Peyer's patch (tissue), 4 donors: ENCODE data around the gene FKBP7. TPM values are rescaled to one million over a fixed set of nuclear protein-coding genes. Genes with fewer than 3 reads are reported as not detected.

Experiments used
- DNase-seq, 3 donors: peaks; one replicate each; pipeline ENCODE4 v3.0.0-alpha.2; 2017 to 2019
- H3K27ac ChIP-seq, 4 donors: fragments of 200-600 bp; sonication (generic); one replicate each; pipeline ENCODE4 v1.5.1; 2016 to 2019
- H3K27me3 ChIP-seq, 2 donors: fragments of 200-600 bp; sonication (generic); one replicate each; pipeline ENCODE4 v1.5.1; 2019
- H3K36me3 ChIP-seq, 3 donors: fragments of 200-600 bp; sonication (generic); one replicate each; pipeline ENCODE4 v1.5.1; 2016 to 2019
- H3K4me1 ChIP-seq, 4 donors: fragments of 200-600 bp; sonication (generic); one replicate each; pipeline ENCODE4 v1.5.1; 2016 to 2019
- H3K4me3 ChIP-seq, 4 donors: fragments of 200-600 bp; sonication (generic); 1 replicate in 3 of 4; 2 replicates in 1 of 4; pipeline ENCODE4 v1.5.1; 2016 to 2019; ENCODE audit warnings: mild to moderate bottlenecking in 1 of 4
- H3K9me3 ChIP-seq, 4 donors: fragments of 200-600 bp; sonication (generic); one replicate each; pipeline ENCODE4 v1.5.1; 2016 to 2019; ENCODE audit warnings: mild to moderate bottlenecking in 1 of 4
- POLR2A ChIP-seq, 2 donors: fragments of 450-650 bp; IDR thresholded peaks; one replicate each; pipeline ENCODE4 v1.5.1; 2017; ENCODE audit warnings: antibody characterized with exemption in 2 of 2, mild to moderate bottlenecking in 2 of 2, moderate library complexity in 2 of 2
- total RNA-seq, 4 donors: library from RNA; depleted of rRNA; stranded (reverse); fragments of >200 nt; gene quantifications; one replicate each; pipeline ENCODE4 v1.1.0, GENCODE V29; 2016
- TF ChIP-seq, protein P1 (sequence below), 6 experiments: fragments of 450-650 bp in 4 of 6; fragments of 200-600 bp in 2 of 6; sonication (generic) in 1 of 6; IDR thresholded peaks; one replicate each; pipeline ENCODE4 v1.5.1; 2017 to 2019; ENCODE audit warnings: antibody characterized with exemption in 6 of 6, mild to moderate bottlenecking in 3 of 6, moderate library complexity in 1 of 6

Gene FKBP7
- total RNA-seq, 4 donors from 2014 or later = 0.53 to 5.3 (median 1.0) TPM

DNA sequence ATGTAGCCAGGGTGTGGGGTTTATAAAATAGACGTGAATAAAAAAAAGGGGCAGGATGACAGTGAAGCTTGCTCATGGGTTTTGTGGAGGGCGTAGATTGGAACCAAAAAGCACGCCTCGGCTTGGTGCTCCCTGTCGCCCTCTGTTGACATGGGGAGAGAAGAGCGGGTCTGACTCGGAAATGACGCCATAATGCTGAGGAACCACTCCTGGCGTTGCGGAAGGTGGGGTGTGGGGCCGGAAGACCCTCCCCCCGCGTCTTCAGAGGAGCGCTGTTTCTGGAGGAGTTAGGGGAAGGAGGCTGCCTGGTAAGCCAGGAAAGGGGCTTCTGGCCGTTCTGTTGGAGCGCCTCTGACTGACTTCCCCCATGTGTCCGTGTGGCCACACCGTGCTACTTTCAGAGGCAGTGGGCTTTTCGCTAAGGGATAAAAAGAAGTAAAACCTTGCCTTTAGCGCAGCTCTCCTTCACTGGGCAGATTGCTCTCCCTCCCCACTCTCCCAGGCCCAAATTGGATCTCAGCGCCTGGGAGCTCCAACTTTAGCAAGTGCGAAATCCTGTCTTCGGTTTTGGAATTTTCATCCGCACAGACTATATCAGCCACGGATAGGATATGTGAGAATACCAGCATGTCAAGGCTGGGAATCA is 44.7 kb upstream of the FKBP7 start:
- DNase-seq = peak; percentile 76 to 90 (median 76)
- peaks cover 0 to 8% (median 0%) of the 10 kb centered on the region in 3 donors for H3K36me3 ChIP-seq
- H3K4me1 ChIP-seq = no peaks in the 10 kb centered on the region
- TF ChIP-seq, protein P1, sequence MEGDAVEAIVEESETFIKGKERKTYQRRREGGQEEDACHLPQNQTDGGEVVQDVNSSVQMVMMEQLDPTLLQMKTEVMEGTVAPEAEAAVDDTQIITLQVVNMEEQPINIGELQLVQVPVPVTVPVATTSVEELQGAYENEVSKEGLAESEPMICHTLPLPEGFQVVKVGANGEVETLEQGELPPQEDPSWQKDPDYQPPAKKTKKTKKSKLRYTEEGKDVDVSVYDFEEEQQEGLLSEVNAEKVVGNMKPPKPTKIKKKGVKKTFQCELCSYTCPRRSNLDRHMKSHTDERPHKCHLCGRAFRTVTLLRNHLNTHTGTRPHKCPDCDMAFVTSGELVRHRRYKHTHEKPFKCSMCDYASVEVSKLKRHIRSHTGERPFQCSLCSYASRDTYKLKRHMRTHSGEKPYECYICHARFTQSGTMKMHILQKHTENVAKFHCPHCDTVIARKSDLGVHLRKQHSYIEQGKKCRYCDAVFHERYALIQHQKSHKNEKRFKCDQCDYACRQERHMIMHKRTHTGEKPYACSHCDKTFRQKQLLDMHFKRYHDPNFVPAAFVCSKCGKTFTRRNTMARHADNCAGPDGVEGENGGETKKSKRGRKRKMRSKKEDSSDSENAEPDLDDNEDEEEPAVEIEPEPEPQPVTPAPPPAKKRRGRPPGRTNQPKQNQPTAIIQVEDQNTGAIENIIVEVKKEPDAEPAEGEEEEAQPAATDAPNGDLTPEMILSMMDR (IDR thresholded peaks at IDR 0.05) = peak; percentile 34 to 80 (median 64)
- TF ChIP-seq POLR2A (IDR thresholded peaks at IDR 0.05) = peak in 1 of 2 donors; percentile 28
- H3K4me3 ChIP-seq = peak overlapping the region; percentile 54 to 71 (median 56)
- H3K27me3 ChIP-seq = no peaks in the 10 kb centered on the region
- H3K9me3 ChIP-seq = no peaks in the 10 kb centered on the region
- H3K27ac ChIP-seq = peak overlapping the region; percentile 47 to 64 (median 57)

DNA sequence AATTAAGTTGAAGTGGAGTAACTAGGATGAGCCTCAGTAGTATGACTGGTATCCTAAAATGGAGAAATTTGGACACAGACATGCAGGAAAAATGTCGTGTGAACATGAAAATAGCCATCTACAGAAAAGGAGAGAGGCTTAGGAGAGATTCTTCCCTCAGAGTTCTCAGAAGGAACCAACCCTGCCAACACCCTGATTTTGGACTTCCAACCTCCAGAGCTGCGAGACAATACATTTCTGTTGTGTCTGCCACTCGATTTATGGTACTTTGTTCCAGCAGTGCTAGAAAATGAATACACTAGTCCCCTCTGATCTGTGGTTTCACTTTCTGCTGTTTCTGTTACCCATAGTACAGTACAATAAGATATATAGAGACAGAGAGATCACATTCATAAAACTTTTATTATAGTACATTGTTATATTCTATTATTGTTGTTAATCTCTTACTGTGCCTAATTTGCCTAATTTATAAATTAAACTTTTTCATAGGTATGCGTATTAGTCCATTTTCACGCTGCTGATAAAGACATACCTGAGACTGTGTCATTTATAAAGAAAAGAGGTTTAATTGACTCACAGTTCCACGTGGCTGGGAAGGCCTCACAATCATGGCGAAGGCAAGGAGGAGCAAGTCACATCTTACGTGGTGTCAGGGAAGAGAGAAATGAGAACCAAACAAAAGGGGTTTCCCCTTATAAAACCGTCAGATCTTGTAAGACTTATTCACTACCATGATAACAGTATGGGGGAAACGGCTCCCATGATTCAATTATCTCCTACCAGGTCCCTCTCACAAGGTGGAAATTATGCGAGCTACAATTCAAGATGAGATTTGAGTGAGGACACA is 43.1 kb upstream of the FKBP7 start:
- DNase-seq = no peak
- Histone ChIP-seq H3K27ac (no peak overlapping the region), H3K4me1 (no peaks in the 10 kb centered on the region), H3K36me3 (peaks cover 0 to 16% (median 0%) of the 10 kb centered on the region in 3 donors), H3K4me3 (no peak overlapping the region), H3K9me3 (no peaks in the 10 kb centered on the region), H3K27me3 (no peaks in the 10 kb centered on the region)
- TF ChIP-seq POLR2A (IDR thresholded peaks at IDR 0.05) = no peak
- TF ChIP-seq, protein P1 (IDR thresholded peaks at IDR 0.05) = no peak

DNA sequence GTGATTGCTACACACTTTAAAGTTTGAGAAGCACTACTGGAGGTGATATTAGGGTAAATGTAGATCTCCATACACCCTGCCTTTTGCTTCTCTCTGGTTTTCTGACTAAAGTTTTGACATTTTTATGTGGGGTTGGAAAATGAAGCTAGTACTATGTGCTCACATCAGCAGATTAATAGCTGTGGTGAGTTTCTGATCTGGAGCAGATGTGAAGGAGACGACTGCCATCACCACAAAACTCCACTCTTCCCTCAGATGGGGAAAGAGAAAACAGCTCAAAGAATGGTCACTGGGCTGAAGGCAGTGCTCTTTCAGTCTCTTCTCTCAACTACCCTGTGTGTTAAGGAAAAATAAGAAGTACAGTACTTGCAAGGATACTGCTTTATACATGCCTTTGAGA is 39.1 kb upstream of the FKBP7 start:
- H3K4me1 ChIP-seq = no peaks in the 10 kb centered on the region
- TF ChIP-seq POLR2A (IDR thresholded peaks at IDR 0.05) = no peak
- TF ChIP-seq, protein P1 (IDR thresholded peaks at IDR 0.05) = no peak
- H3K4me3 ChIP-seq = no peak overlapping the region
- H3K9me3 ChIP-seq = no peaks in the 10 kb centered on the region
- no peaks in the 10 kb centered on the region for H3K27me3 ChIP-seq
- peaks cover 0 to 27% (median 0%) of the 10 kb centered on the region in 3 donors for H3K36me3 ChIP-seq
- no peak for DNase-seq
- no peak overlapping the region for H3K27ac ChIP-seq

DNA sequence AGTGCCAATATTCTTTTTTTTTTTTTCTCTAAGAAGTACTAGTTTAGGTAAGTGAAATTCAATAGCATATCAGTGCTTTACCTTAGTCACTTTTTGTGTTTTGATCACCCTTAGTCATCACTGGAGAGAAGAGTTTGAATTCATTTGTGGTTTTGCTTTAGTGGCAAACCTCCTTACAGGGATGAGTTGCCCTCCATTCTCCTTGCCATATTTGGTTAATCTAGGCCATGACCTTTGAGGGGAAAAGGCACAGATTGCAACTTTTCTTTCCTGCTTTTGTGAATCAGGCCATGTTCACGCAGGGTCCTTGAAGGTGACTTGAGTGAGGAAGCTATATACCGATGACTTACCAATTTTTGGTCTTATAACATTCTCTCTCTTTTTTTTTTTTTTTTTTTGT is 36.3 kb upstream of the FKBP7 start:
- TF ChIP-seq, protein P1 (IDR thresholded peaks at IDR 0.05) = no peak
- no peak for TF ChIP-seq POLR2A (IDR thresholded peaks at IDR 0.05)
- Histone ChIP-seq H3K9me3 (no peaks in the 10 kb centered on the region), H3K36me3 (peaks cover 0 to 37% (median 0%) of the 10 kb centered on the region in 3 donors), H3K27me3 (no peaks in the 10 kb centered on the region), H3K4me1 (peaks cover 0 to 3% (median 0%) of the 10 kb centered on the region in 4 donors), H3K27ac (no peak overlapping the region), H3K4me3 (no peak overlapping the region)
- DNase-seq = no peak

DNA sequence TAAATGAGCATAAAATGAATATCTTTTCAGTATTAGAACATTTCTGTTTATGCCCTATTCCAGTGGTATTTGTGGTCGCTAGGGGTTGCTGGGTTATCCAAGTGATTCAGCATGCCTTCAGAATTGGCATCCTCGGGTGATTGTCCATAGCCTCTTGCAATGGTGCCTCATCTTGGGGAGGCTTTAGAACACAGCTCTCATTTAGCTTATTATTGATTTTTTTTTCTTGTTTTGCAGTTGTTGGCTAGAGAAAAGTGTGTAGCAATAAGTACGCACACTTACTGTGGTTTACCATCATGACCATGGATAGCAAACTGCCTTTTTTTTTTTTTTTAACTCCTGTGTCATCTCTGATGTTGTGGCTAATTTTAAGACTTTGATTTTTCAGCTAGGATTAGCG is 35.5 kb upstream of the FKBP7 start:
- TF ChIP-seq POLR2A (IDR thresholded peaks at IDR 0.05) = no peak
- TF ChIP-seq, protein P1 (IDR thresholded peaks at IDR 0.05) = no peak
- H3K27ac ChIP-seq = no peak overlapping the region
- no peak for DNase-seq
- H3K27me3 ChIP-seq = no peaks in the 10 kb centered on the region
- no peaks in the 10 kb centered on the region for H3K9me3 ChIP-seq
- peaks cover 0 to 3% (median 0%) of the 10 kb centered on the region in 4 donors for H3K4me1 ChIP-seq
- H3K4me3 ChIP-seq = no peak overlapping the region
- peaks cover 0 to 39% (median 0%) of the 10 kb centered on the region in 3 donors for H3K36me3 ChIP-seq
